NCI-H1436 (cell line): ENCODE results near the gene DGKB.
"Not testable (repeated sequence)": the region's sequence is repeated elsewhere in the genome, so short reads cannot be mapped to it uniquely, and the experiment has no call there.

ENCODE experiments used
- DNase-seq: peaks from one replicate; lab custom pipeline; 2025; lab: John Stamatoyannopoulos, UW

DGKB gene

GRCh38 chr7:14585232-14585631 lies 317.3 kb downstream of the DGKB start:
- DNase-seq, result no peak

- DNase-seq, result no peak
Observed at GRCh38 chr7:14583518-14583917, 319.0 kb downstream of the DGKB start.

- DNase-seq, result no peak
Observed at GRCh38 chr7:14582010-14582409, 320.5 kb downstream of the DGKB start.

DNA sequence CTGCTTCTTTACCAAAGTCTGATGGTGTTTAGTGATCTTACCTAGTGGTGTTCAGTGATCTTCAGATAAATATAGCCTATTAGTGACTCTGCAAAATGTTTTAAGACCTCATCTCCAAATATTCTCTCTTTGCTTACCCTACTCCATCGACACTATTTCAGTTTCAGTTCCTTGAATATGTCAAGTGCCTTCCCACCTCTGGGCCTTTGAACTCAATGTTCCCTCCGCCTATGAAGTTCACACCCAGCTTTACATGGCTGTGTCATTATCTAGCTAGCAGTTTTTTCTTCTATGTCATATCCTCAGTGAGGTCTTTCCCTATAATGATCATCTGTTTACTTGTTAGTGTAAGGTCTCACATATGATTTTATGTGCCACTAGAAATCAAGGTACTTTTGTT lies 322.6 kb downstream of the DGKB start:
- DNase-seq, result no peak

DNA sequence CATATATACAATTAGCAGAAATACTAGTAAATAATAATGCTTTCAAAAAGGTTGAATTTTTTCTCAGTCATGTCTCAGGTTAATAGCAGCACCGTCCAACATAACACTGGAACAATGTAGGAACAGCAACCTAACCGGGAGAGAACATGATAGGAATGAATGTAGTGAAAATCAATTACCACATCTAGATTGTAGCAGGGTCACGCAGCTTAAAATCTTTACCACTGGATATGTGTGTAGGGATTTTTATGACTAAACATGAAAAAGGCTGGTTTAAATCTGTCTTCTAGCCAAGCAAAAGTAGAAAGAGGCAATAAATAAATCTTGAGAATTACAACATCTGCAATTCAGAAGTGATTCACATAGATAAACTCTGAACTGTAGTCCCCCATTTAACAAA lies 326.0 kb downstream of the DGKB start:
- no peak for DNase-seq

GRCh38 chr7:14570750-14571607 lies 331.6 kb downstream of the DGKB start:
- no peak for DNase-seq

DNA sequence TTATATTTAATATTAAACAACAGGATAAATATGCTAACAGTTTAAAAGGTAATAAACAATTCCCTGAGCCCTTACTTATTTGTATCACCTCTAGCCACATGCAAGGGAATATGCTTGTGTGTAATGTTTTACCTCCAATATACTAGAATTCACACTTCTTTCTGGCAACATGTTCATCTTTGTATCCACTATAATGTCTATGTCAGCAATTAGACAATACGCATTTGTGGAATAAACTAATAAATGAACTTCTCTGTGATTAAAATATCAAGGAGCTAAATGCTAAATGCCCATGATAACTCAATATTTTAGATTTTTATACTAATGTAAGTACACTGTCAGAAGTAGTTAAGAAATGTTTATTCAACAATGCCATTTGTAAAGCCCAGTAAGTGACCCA lies 350.5 kb downstream of the DGKB start:
- no peak for DNase-seq

DNA sequence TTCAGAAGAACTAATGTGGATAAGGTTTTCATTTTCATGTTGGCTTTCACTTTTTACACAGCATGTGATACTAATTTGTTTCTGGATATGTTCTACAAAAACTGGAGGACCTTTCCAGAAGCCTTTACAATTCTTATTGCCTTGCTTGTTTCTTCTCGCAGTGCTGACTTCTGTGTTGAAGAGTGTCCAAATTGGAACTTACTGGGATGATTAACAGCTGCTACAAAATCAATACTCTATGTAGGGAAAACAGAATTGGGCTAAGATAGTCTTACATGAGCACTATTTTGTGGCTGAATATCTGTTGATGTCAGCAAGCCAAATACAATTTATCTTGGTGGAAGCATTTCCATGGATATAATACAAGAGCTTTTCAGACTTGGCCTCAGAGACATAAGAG lies 351.2 kb downstream of the DGKB start:
- DNase-seq, result no peak

- no peak for DNase-seq
Observed at GRCh38 chr7:14542624-14543023, 359.9 kb downstream of the DGKB start.

DNA sequence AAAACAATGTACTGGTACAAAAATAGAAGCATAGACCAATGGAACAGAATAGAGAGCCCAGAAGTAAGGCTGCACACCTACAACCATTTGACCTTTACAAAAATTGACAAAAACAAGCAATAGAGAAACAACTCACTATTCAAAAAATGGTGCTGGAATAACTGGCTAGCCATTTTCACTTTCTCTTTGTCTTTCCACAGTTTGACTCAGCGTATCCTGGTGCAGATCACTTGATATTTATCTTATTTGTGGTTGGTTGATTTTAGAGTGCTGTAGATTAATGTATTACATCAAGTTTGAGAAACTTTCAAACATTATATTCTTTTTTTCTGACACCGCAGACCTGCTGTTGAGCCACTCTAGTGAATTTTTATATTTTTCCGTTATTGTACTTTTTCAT lies 381.4 kb downstream of the DGKB start:
- no peak for DNase-seq

DNA sequence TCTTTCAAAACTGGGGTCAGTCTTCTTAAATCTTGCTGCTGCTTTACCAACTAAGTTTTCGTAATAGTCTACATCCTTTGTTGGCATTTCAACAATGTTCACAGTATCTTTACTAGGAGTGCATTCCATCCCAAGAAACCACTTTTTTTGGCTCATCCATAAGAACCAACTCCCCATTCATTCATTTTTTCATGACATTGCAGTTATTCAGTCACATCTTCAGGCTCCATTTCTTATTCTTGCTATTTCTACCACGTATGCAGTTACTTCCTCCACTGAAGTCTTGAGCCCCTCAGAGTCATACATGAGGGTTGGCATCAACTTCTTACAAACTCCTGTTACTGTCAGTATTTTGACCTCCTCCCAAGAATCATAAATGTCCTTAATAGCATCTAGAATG lies 392.3 kb downstream of the DGKB start:
- no peak for DNase-seq

GRCh38 chr7:14507617-14508016 lies 394.9 kb downstream of the DGKB start:
- DNase-seq, result no peak

GRCh38 chr7:14505906-14506305 lies 396.6 kb downstream of the DGKB start:
- no peak for DNase-seq

GRCh38 chr7:14504134-14504533 lies 398.4 kb downstream of the DGKB start:
- peak; percentile 21 for DNase-seq

- DNase-seq, result no peak
Observed at GRCh38 chr7:14503623-14504022, 398.9 kb downstream of the DGKB start.

DNA sequence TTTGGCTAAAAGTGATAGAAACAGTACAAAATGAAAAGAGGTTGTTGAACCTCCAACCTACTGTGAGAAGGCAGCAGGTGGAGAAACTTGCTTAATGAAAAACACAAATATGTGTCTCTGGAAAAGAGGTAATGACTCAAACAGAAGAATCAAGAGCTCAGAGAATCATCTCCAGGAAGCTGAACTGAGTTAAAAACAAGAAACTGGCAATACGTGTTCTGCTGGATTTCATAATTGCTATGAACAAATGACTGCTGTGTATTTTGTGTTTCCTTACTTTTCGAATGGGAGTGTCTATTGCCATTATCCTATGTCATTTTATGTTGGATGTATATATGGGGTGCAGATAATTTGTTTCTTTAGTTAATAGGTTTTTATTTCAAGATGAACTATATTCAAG lies 401.1 kb downstream of the DGKB start:
- no peak for DNase-seq

- no peak for DNase-seq
Observed at GRCh38 chr7:14497390-14497789, 405.2 kb downstream of the DGKB start.

DNA sequence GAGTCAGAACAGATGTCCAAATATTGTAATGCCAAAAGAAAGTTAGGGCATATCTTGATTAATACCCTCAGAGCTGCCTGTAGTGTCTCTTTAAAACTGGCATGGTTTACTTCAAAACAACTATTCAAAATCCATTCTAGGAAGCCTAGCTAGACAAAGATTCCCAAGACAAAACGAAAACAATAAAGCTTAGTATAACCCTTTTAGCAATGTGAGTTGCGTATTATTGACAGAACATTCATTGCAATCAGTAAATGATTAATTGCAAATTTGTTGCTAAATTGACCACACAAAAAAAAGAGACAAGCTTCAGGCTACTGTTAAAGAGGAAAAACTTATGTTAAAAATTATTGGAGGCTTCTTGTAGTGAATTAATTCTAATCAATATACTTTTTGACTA lies 406.9 kb downstream of the DGKB start:
- DNase-seq, result no peak

DNA sequence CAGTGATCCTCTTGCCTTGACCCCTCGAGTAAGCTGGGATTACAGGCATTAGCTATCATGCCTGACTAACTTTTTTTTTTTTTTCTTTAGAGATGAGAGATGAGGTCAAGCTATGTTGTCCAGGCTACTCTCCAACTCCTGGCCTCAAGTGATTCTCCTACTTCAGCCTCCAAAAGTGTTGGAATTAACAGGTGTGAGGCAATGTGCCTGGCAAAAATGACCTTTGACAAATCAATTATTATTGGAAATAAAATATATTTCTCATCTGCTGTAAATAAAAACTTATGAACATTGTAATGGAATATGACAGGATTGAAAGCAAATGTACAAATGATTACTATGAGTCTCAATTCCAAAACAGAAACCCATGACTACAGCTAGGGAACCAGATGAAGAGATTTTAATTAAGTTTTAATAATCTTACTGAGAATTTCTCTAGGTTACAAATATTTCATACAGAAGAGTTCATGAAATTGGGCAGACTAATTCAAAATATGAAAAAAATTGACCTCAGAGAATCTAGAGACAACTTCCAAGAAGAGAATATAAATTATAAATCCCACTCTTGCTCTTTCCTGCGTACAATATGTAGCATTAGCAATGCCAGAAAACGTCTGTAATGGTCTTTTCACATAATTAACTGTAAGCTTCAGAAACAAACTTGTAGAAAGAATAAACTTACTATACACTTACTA lies 414.7 kb downstream of the DGKB start:
- DNase-seq, result no peak

DNA sequence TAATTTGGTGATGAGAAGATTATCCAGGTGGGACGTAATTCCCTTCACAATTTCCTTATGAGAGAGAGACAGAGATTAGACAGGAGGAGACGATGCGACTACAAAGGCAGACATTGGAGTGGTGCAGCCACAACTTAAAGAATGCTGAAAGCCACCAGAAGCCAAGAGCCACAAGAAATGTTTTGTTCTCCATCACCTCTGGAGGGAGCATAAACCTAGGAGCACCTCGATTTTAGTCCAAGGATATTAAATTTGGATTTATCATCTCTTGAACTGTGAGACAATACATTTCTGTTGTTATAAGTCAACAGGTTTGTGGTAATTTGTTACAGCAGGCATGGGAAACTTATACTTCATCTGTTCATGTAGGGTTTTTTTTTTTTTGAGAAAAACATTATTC lies 418.9 kb downstream of the DGKB start:
- DNase-seq, result no peak

- no peak for DNase-seq
Observed at GRCh38 chr7:14480281-14480680, 422.3 kb downstream of the DGKB start.

DNA sequence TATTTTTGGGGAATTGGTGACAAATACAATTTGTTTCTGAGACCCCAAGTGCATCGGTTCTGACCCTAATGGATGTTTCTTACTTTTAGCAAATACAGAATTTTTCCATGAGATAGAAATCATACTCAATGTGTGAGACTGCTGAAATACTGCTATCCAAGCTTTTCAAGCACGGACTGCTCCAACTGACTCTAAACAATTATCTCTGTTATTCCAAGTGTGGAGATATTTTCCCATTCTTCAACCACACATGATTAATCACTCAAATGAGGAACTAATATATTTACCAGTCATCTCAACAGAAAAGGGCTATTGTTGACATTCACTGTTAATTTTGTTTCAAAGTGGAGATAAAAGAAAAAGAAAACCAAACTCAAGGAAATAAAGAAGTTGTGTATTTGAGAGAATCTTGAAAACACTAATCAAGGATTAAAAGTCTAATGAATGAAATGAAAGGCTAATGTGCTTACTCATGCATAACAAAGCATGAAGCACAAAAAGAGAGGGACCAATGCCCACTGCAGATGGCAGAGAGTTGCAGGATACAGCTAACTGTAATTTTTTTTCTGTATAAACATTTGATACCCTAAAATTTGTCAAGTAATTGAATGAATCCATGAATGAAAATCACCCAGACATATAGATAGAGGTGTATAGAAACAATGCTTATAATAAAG lies 423.6 kb downstream of the DGKB start:
- DNase-seq, result no peak

DNA sequence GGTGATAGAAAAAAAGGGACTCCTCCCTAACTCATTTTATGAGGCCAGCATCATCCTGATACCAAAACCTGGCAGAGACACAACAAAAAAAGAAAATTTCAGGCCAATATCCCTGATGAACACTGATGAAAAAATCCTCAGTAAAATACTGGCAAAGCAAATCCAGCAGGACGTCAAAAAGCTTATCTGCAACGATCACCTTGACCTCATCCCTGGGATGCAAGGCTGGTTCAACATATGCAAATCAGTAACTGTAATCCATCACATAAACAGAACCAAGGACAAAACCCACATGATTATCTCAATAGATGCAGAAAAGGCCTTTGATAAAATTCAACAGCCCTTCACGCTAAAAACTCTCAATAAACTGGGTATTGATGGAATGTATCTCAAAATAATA lies 440.8 kb downstream of the DGKB start:
- not testable (repeated sequence) for DNase-seq
